ENCODE results near the gene ALG14.
"Not testable (repeated sequence)": the region's sequence is repeated elsewhere in the genome, so short reads cannot be mapped to it uniquely, and the experiment has no call there.

Gene ALG14

GRCh38 chr1:95088303-95088702 is 15.6 kb upstream of the ALG14 start:
- DNase-seq (ENCODE audit: low read depth in 3 of 3, low spot score in 1 of 3) = no peak

- DNase-seq (ENCODE audit: low read depth in 3 of 3, low spot score in 1 of 3) = no peak
These were observed 14.3 kb upstream of the ALG14 start for GRCh38 chr1:95086949-95087533.

GRCh38 chr1:95085376-95085775 is 12.6 kb upstream of the ALG14 start:
- no peak for DNase-seq (ENCODE audit: low read depth in 3 of 3, low spot score in 1 of 3)

GRCh38 chr1:95084317-95085176 is 11.8 kb upstream of the ALG14 start:
- no peak for DNase-seq (ENCODE audit: low read depth in 3 of 3, low spot score in 1 of 3)

GRCh38 chr1:95080879-95081278 is 8.1 kb upstream of the ALG14 start:
- no peak for DNase-seq (ENCODE audit: low read depth in 3 of 3, low spot score in 1 of 3)

GRCh38 chr1:95080446-95080845 is 7.7 kb upstream of the ALG14 start:
- no peak for DNase-seq (ENCODE audit: low read depth in 3 of 3, low spot score in 1 of 3)

GRCh38 chr1:95076034-95076433 is 3.3 kb upstream of the ALG14 start:
- DNase-seq (ENCODE audit: low read depth in 3 of 3, low spot score in 1 of 3) = no peak

GRCh38 chr1:95073446-95073845 is 695 bp upstream of the ALG14 start:
- no peak for DNase-seq (ENCODE audit: low read depth in 3 of 3, low spot score in 1 of 3)

GRCh38 chr1:95072117-95072516 is 634 bp downstream of the ALG14 start:
- DNase-seq (ENCODE audit: low read depth in 3 of 3, low spot score in 1 of 3) = no peak

GRCh38 chr1:95071539-95071938 is 1.2 kb downstream of the ALG14 start:
- no peak for DNase-seq (ENCODE audit: low read depth in 3 of 3, low spot score in 1 of 3)

- DNase-seq (ENCODE audit: low read depth in 3 of 3, low spot score in 1 of 3) = no peak
These were observed 3.0 kb downstream of the ALG14 start for GRCh38 chr1:95069710-95070093.

- no peak for DNase-seq (ENCODE audit: low read depth in 3 of 3, low spot score in 1 of 3)
These were observed 3.6 kb downstream of the ALG14 start for GRCh38 chr1:95068956-95069709.

- DNase-seq (ENCODE audit: low read depth in 3 of 3, low spot score in 1 of 3) = no peak
These were observed 5.2 kb downstream of the ALG14 start for GRCh38 chr1:95067568-95067967.

- DNase-seq (ENCODE audit: low read depth in 3 of 3, low spot score in 1 of 3) = no peak
These were observed 5.7 kb downstream of the ALG14 start for GRCh38 chr1:95067062-95067461.

GRCh38 chr1:95061445-95062006 is 11.2 kb downstream of the ALG14 start:
- DNase-seq (ENCODE audit: low read depth in 3 of 3, low spot score in 1 of 3) = no peak

GRCh38 chr1:95058974-95059373 is 13.8 kb downstream of the ALG14 start:
- no peak for DNase-seq (ENCODE audit: low read depth in 3 of 3, low spot score in 1 of 3)

- DNase-seq (ENCODE audit: low read depth in 3 of 3, low spot score in 1 of 3) = no peak
These were observed 15.4 kb downstream of the ALG14 start for GRCh38 chr1:95057351-95057750.

GRCh38 chr1:95049935-95050334 is 22.8 kb downstream of the ALG14 start:
- no peak for DNase-seq (ENCODE audit: low read depth in 3 of 3, low spot score in 1 of 3)

- no peak for DNase-seq (ENCODE audit: low read depth in 3 of 3, low spot score in 1 of 3)
These were observed 24.4 kb downstream of the ALG14 start for GRCh38 chr1:95048317-95048716.

GRCh38 chr1:95047624-95048023 is 25.1 kb downstream of the ALG14 start:
- DNase-seq (ENCODE audit: low read depth in 3 of 3, low spot score in 1 of 3) = not testable (repeated sequence)

- no peak for DNase-seq (ENCODE audit: low read depth in 3 of 3, low spot score in 1 of 3)
These were observed 26.4 kb downstream of the ALG14 start for GRCh38 chr1:95046359-95046758.
